ENCODE results near the gene CEACAM1. TPM values are rescaled to one million over a fixed set of nuclear protein-coding genes. Genes with fewer than 3 reads are reported as not detected.
A peak's percentile ranks its signal among the peaks of the same experiment; 100 is the strongest.

The CEACAM1 gene
- total and polyA plus RNA-seq, 2 of the 13 experiments (the other 11 are each of a cell fraction or from before 2014, with no cell fraction given), result 13.5 to 332 TPM

DNA sequence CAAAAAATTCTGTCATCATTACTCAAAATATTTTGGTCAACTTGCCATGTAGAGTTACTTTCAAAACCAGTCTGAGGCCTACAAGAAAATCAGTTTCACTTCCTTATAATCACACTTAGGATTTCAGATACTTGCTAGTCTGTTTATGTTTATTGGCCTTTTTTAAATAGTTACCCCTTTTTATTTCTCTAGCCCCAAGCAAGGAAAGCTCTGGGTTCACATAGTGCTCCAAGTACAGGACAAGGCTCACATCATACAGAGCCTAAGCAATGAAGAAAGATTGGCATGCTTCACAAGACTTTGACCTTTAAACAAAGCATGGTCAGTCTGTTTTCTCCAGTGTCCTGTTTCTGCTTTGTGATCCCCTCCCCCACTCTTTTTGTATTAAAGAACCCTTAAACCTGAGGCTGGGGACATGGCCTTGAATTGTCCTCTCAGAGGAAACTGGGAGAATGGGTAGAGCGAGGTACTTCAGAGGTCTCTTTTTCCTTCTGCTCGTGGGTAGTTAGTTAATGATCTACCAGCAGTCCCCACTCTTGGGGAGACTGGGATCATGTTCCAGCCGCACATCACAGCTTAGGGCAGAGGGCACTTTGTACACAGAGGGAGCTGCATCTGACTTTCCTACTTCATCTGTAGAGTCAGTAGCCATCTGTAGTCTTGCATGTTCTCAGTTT lies 30.7 kb downstream of the CEACAM1 start (continued):
- TF ChIP-seq, protein P1, sequence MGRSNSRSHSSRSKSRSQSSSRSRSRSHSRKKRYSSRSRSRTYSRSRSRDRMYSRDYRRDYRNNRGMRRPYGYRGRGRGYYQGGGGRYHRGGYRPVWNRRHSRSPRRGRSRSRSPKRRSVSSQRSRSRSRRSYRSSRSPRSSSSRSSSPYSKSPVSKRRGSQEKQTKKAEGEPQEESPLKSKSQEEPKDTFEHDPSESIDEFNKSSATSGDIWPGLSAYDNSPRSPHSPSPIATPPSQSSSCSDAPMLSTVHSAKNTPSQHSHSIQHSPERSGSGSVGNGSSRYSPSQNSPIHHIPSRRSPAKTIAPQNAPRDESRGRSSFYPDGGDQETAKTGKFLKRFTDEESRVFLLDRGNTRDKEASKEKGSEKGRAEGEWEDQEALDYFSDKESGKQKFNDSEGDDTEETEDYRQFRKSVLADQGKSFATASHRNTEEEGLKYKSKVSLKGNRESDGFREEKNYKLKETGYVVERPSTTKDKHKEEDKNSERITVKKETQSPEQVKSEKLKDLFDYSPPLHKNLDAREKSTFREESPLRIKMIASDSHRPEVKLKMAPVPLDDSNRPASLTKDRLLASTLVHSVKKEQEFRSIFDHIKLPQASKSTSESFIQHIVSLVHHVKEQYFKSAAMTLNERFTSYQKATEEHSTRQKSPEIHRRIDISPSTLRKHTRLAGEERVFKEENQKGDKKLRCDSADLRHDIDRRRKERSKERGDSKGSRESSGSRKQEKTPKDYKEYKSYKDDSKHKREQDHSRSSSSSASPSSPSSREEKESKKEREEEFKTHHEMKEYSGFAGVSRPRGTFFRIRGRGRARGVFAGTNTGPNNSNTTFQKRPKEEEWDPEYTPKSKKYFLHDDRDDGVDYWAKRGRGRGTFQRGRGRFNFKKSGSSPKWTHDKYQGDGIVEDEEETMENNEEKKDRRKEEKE (IDR thresholded peaks at IDR 0.05), result no peak
- TF ChIP-seq ZNF317 (CRISPR knock-in tag; IDR thresholded peaks at IDR 0.05), result no peak
- TF ChIP-seq ZFYVE20 (CRISPR knock-in tag; IDR thresholded peaks at IDR 0.05; ENCODE audit: borderline replicate concordance, low read depth), result no peak
- no peak for TF ChIP-seq ZNF546 (CRISPR knock-in tag; conservative IDR thresholded peaks at IDR 0.05)
- no peak for TF ChIP-seq ZNF782 (CRISPR knock-in tag; IDR thresholded peaks at IDR 0.05; ENCODE audit: borderline replicate concordance)
- TF ChIP-seq, protein P2, sequence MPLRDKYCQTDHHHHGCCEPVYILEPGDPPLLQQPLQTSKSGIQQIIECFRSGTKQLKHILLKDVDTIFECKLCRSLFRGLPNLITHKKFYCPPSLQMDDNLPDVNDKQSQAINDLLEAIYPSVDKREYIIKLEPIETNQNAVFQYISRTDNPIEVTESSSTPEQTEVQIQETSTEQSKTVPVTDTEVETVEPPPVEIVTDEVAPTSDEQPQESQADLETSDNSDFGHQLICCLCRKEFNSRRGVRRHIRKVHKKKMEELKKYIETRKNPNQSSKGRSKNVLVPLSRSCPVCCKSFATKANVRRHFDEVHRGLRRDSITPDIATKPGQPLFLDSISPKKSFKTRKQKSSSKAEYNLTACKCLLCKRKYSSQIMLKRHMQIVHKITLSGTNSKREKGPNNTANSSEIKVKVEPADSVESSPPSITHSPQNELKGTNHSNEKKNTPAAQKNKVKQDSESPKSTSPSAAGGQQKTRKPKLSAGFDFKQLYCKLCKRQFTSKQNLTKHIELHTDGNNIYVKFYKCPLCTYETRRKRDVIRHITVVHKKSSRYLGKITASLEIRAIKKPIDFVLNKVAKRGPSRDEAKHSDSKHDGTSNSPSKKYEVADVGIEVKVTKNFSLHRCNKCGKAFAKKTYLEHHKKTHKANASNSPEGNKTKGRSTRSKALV (CRISPR knock-in tag; IDR thresholded peaks at IDR 0.05), result no peak
- TF ChIP-seq TRIM24 (CRISPR knock-in tag; IDR thresholded peaks at IDR 0.05), result no peak
- no peak for TF ChIP-seq GABPA (IDR thresholded peaks at IDR 0.05; ENCODE audit: low read depth, low read length)
- TF ChIP-seq GABPA (CRISPR knock-in tag; IDR thresholded peaks at IDR 0.05; ENCODE audit: low read depth), result peak; percentile 22; the same call in 1 of the 2 replicates
- TF ChIP-seq, protein P3, sequence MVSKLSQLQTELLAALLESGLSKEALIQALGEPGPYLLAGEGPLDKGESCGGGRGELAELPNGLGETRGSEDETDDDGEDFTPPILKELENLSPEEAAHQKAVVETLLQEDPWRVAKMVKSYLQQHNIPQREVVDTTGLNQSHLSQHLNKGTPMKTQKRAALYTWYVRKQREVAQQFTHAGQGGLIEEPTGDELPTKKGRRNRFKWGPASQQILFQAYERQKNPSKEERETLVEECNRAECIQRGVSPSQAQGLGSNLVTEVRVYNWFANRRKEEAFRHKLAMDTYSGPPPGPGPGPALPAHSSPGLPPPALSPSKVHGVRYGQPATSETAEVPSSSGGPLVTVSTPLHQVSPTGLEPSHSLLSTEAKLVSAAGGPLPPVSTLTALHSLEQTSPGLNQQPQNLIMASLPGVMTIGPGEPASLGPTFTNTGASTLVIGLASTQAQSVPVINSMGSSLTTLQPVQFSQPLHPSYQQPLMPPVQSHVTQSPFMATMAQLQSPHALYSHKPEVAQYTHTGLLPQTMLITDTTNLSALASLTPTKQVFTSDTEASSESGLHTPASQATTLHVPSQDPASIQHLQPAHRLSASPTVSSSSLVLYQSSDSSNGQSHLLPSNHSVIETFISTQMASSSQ (IDR thresholded peaks at IDR 0.05; ENCODE audit: low read depth), result peak; percentile 98
- TF ChIP-seq, protein P3 (CRISPR knock-in tag; IDR thresholded peaks at IDR 0.05; ENCODE audit: borderline replicate concordance), result peak; percentile 99
- no peak for TF ChIP-seq U2AF2 (IDR thresholded peaks at IDR 0.05; ENCODE audit: low read depth, low read length)
- no peak for TF ChIP-seq PHF5A (CRISPR knock-in tag; IDR thresholded peaks at IDR 0.05; ENCODE audit: low read depth, unreplicated experiment)
- TF ChIP-seq, protein P4, sequence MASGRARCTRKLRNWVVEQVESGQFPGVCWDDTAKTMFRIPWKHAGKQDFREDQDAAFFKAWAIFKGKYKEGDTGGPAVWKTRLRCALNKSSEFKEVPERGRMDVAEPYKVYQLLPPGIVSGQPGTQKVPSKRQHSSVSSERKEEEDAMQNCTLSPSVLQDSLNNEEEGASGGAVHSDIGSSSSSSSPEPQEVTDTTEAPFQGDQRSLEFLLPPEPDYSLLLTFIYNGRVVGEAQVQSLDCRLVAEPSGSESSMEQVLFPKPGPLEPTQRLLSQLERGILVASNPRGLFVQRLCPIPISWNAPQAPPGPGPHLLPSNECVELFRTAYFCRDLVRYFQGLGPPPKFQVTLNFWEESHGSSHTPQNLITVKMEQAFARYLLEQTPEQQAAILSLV (CRISPR knock-in tag; IDR thresholded peaks at IDR 0.05; ENCODE audit: borderline replicate concordance), result no peak
- TF ChIP-seq DNMT1 (CRISPR knock-in tag; IDR thresholded peaks at IDR 0.05), result no peak

Data from HepG2 (cell line).